Measurements from ENCODE around the gene TMED7. TPM values are rescaled to one million over a fixed set of nuclear protein-coding genes. Genes with fewer than 3 reads are reported as not detected.

The TMED7 gene
- total and polyA plus RNA-seq, 5 donors: 38.9 to 111 (median 77.7) TPM

- intact Hi-C loops (cut with DNase I): loop anchor here in 2 of 4 donors (2.0 to 10.0 kb wide), 2 partner anchors 210 to 272 kb away; no protein-coding TSS in a partner anchor
- WGBS: 91% methylated on average over 1 of the region's 1 CpG
Observed at GRCh38 chr5:115584501-115584900, 41.3 kb downstream of the TMED7 start.

GRCh38 chr5:115583474-115583873, 42.4 kb downstream of the TMED7 start:
- intact Hi-C loops (cut with DNase I): loop anchor here in 1 of 4 donors (10.0 kb wide), 1 partner anchor 209 kb away; no protein-coding TSS in a partner anchor
- H3K27ac ChIP-seq (ENCODE audit: low read length): no peak overlapping the region
- DNase-seq (no peak), ATAC-seq (peak; percentile 66 to 80)
- H3K4me1 ChIP-seq (ENCODE audit: control insufficient read depth, insufficient read depth, low read length): peaks cover 5% of the 10 kb centered on the region
- H3K9me3 ChIP-seq (ENCODE audit: control insufficient read depth, low read length): no peaks in the 10 kb centered on the region
- WGBS: 51% methylated on average over 3 of the region's 3 CpGs
- H3K27me3 ChIP-seq (ENCODE audit: control insufficient read depth, insufficient read depth): no peaks in the 10 kb centered on the region
- no peak overlapping the region for H3K4me3 ChIP-seq (ENCODE audit: low read length)

More at GRCh38 chr5:115584501-115584900, 41.3 kb downstream of the TMED7 start:
- Histone ChIP-seq H3K4me1 (ENCODE audit: control insufficient read depth, insufficient read depth, low read length) (peaks cover 5% of the 10 kb centered on the region), H3K4me3 (ENCODE audit: low read length) (no peak overlapping the region), H3K27ac (ENCODE audit: low read length) (no peak overlapping the region), H3K27me3 (ENCODE audit: control insufficient read depth, insufficient read depth) (no peaks in the 10 kb centered on the region), H3K9me3 (ENCODE audit: control insufficient read depth, low read length) (no peaks in the 10 kb centered on the region)
- ATAC-seq: no peak
- no peak for DNase-seq

- Histone ChIP-seq H3K9me3 (ENCODE audit: control insufficient read depth, low read length) (no peaks in the 10 kb centered on the region), H3K27me3 (ENCODE audit: control insufficient read depth, insufficient read depth) (no peaks in the 10 kb centered on the region), H3K4me1 (ENCODE audit: control insufficient read depth, insufficient read depth, low read length) (peaks cover 3% of the 10 kb centered on the region), H3K27ac (ENCODE audit: low read length) (no peak overlapping the region), H3K4me3 (ENCODE audit: low read length) (no peak overlapping the region)
- 94% methylated on average over 2 of the region's 2 CpGs for WGBS
- intact Hi-C loops (cut with DNase I): loop anchor here in 1 of 4 donors (10.0 kb wide), 1 partner anchor 206 kb away; no protein-coding TSS in a partner anchor
- DNase-seq (no peak), ATAC-seq (no peak)
Observed at GRCh38 chr5:115580941-115581340, 44.9 kb downstream of the TMED7 start.

- peaks cover 3% of the 10 kb centered on the region for H3K4me1 ChIP-seq (ENCODE audit: control insufficient read depth, insufficient read depth, low read length)
- no peak overlapping the region for H3K4me3 ChIP-seq (ENCODE audit: low read length)
- WGBS: 74% methylated on average over 6 of the region's 6 CpGs
- H3K27ac ChIP-seq (ENCODE audit: low read length): no peak overlapping the region
- no peaks in the 10 kb centered on the region for H3K9me3 ChIP-seq (ENCODE audit: control insufficient read depth, low read length)
- ATAC-seq: no peak
- DNase-seq: no peak
- intact Hi-C loops (cut with DNase I): loop anchor here (5.0 to 10.0 kb wide), 3 partner anchors 202 to 267 kb away; no protein-coding TSS in a partner anchor
- H3K27me3 ChIP-seq (ENCODE audit: control insufficient read depth, insufficient read depth): no peaks in the 10 kb centered on the region
Observed at GRCh38 chr5:115579747-115580173, 46.1 kb downstream of the TMED7 start.

GRCh38 chr5:115579216-115579615, 46.6 kb downstream of the TMED7 start:
- Histone ChIP-seq H3K27ac (ENCODE audit: low read length) (no peak overlapping the region), H3K4me1 (ENCODE audit: control insufficient read depth, insufficient read depth, low read length) (peaks cover 3% of the 10 kb centered on the region), H3K9me3 (ENCODE audit: control insufficient read depth, low read length) (no peaks in the 10 kb centered on the region), H3K4me3 (ENCODE audit: low read length) (no peak overlapping the region), H3K27me3 (ENCODE audit: control insufficient read depth, insufficient read depth) (no peaks in the 10 kb centered on the region)
- DNase-seq: no peak
- WGBS: 80% methylated on average over 3 of the region's 3 CpGs
- intact Hi-C loops (cut with DNase I): loop anchor here in 3 of 4 donors (5.0 to 10.0 kb wide), 3 partner anchors 202 to 267 kb away; no protein-coding TSS in a partner anchor
- ATAC-seq: no peak

- Histone ChIP-seq H3K4me3 (ENCODE audit: low read length) (no peak overlapping the region), H3K27ac (ENCODE audit: low read length) (no peak overlapping the region), H3K4me1 (ENCODE audit: control insufficient read depth, insufficient read depth, low read length) (peaks cover 3% of the 10 kb centered on the region), H3K9me3 (ENCODE audit: control insufficient read depth, low read length) (no peaks in the 10 kb centered on the region), H3K27me3 (ENCODE audit: control insufficient read depth, insufficient read depth) (no peaks in the 10 kb centered on the region)
- intact Hi-C loops (cut with DNase I): loop anchor here in 3 of 4 donors (5.0 to 10.0 kb wide), 3 partner anchors 201 to 266 kb away; no protein-coding TSS in a partner anchor
- ATAC-seq (no peak), DNase-seq (no peak)
- 84% methylated on average over 3 of the region's 3 CpGs for WGBS
Observed at GRCh38 chr5:115578657-115579056, 47.2 kb downstream of the TMED7 start.

- Histone ChIP-seq H3K9me3 (ENCODE audit: control insufficient read depth, low read length) (no peaks in the 10 kb centered on the region), H3K27me3 (ENCODE audit: control insufficient read depth, insufficient read depth) (no peaks in the 10 kb centered on the region), H3K4me1 (ENCODE audit: control insufficient read depth, insufficient read depth, low read length) (no peaks in the 10 kb centered on the region), H3K27ac (ENCODE audit: low read length) (no peak overlapping the region), H3K4me3 (ENCODE audit: low read length) (no peak overlapping the region)
- ATAC-seq (no peak), DNase-seq (no peak)
- intact Hi-C loops (cut with DNase I): loop anchor here in 3 of 4 donors (5.0 to 10.0 kb wide), 3 partner anchors 200 to 265 kb away; no protein-coding TSS in a partner anchor
- WGBS: 95% methylated on average over 6 of the region's 6 CpGs
Observed at GRCh38 chr5:115577741-115578140, 48.1 kb downstream of the TMED7 start.

- DNase-seq (no peak), ATAC-seq (no peak)
- WGBS: 85% methylated on average over 2 of the region's 2 CpGs
- no peak overlapping the region for H3K27ac ChIP-seq (ENCODE audit: low read length)
- no peak overlapping the region for H3K4me3 ChIP-seq (ENCODE audit: low read length)
- intact Hi-C loops (cut with DNase I): loop anchor here in 3 of 4 donors (5.0 to 10.0 kb wide), 3 partner anchors 200 to 265 kb away; no protein-coding TSS in a partner anchor
- no peaks in the 10 kb centered on the region for H3K4me1 ChIP-seq (ENCODE audit: control insufficient read depth, insufficient read depth, low read length)
- no peaks in the 10 kb centered on the region for H3K9me3 ChIP-seq (ENCODE audit: control insufficient read depth, low read length)
- no peaks in the 10 kb centered on the region for H3K27me3 ChIP-seq (ENCODE audit: control insufficient read depth, insufficient read depth)
Observed at GRCh38 chr5:115577329-115577728, 48.5 kb downstream of the TMED7 start.

- H3K4me3 ChIP-seq (ENCODE audit: low read length): no peak overlapping the region
- intact Hi-C loops (cut with DNase I): loop anchor here in 3 of 4 donors (5.0 to 10.0 kb wide), 3 partner anchors 198 to 263 kb away; no protein-coding TSS in a partner anchor
- H3K9me3 ChIP-seq (ENCODE audit: control insufficient read depth, low read length): no peaks in the 10 kb centered on the region
- ATAC-seq: no peak
- H3K27me3 ChIP-seq (ENCODE audit: control insufficient read depth, insufficient read depth): no peaks in the 10 kb centered on the region
- H3K4me1 ChIP-seq (ENCODE audit: control insufficient read depth, insufficient read depth, low read length): no peaks in the 10 kb centered on the region
- no peak overlapping the region for H3K27ac ChIP-seq (ENCODE audit: low read length)
- 80% methylated on average over 5 of the region's 5 CpGs for WGBS
- DNase-seq: no peak
Observed at GRCh38 chr5:115575167-115576070, 50.4 kb downstream of the TMED7 start.

GRCh38 chr5:115573133-115573532, 52.7 kb downstream of the TMED7 start:
- Histone ChIP-seq H3K9me3 (ENCODE audit: control insufficient read depth, low read length) (no peaks in the 10 kb centered on the region), H3K27ac (ENCODE audit: low read length) (no peak overlapping the region), H3K27me3 (ENCODE audit: control insufficient read depth, insufficient read depth) (no peaks in the 10 kb centered on the region), H3K4me1 (ENCODE audit: control insufficient read depth, insufficient read depth, low read length) (no peaks in the 10 kb centered on the region), H3K4me3 (ENCODE audit: low read length) (no peak overlapping the region)
- ATAC-seq (no peak), DNase-seq (no peak)
- WGBS: 61% methylated on average over 2 of the region's 2 CpGs
- intact Hi-C loops (cut with DNase I): loop anchor here in 2 of 4 donors (5.0 to 10.0 kb wide), 3 partner anchors 196 to 261 kb away; no protein-coding TSS in a partner anchor

GRCh38 chr5:115571441-115571878, 54.4 kb downstream of the TMED7 start:
- Histone ChIP-seq H3K27ac (ENCODE audit: low read length) (no peak overlapping the region), H3K27me3 (ENCODE audit: control insufficient read depth, insufficient read depth) (no peaks in the 10 kb centered on the region), H3K4me1 (ENCODE audit: control insufficient read depth, insufficient read depth, low read length) (no peaks in the 10 kb centered on the region), H3K9me3 (ENCODE audit: control insufficient read depth, low read length) (no peaks in the 10 kb centered on the region), H3K4me3 (ENCODE audit: low read length) (no peak overlapping the region)
- DNase-seq (peak in 2 of 3 donors; percentile 17 to 28), ATAC-seq (peak; percentile 88 to 94)
- intact Hi-C loops (cut with DNase I): loop anchor here in 2 of 4 donors (5.0 to 10.0 kb wide), 3 partner anchors 194 to 259 kb away; no protein-coding TSS in a partner anchor
- WGBS: 49% methylated on average over 5 of the region's 5 CpGs

All from right cardiac atrium (tissue), 5 donors.